Measurements from ENCODE around the gene LASP1.

The LASP1 gene

GRCh38 chr17:38870259-38871165 is 654 bp downstream of the LASP1 start:
- DNase-seq: peak; percentile 68 to 69

GRCh38 chr17:38871247-38872015 is 1.6 kb downstream of the LASP1 start:
- DNase-seq: peak; percentile 68

GRCh38 chr17:38872027-38872511 is 2.2 kb downstream of the LASP1 start:
- no peak for DNase-seq

- no peak for DNase-seq
Observed at GRCh38 chr17:38872671-38873385, 3.0 kb downstream of the LASP1 start.

- no peak for DNase-seq
Observed at GRCh38 chr17:38873640-38874380, 4.0 kb downstream of the LASP1 start.

- no peak for DNase-seq
Observed at GRCh38 chr17:38874505-38875400, 4.9 kb downstream of the LASP1 start.

- DNase-seq: no peak
Observed at GRCh38 chr17:38875477-38876075, 5.7 kb downstream of the LASP1 start.

GRCh38 chr17:38877130-38877851 is 7.4 kb downstream of the LASP1 start:
- DNase-seq: peak in 1 of 2 donors; percentile 66

- no peak for DNase-seq
Observed at GRCh38 chr17:38879878-38880665, 10.2 kb downstream of the LASP1 start.

- peak in 1 of 2 donors; percentile 44 for DNase-seq
Observed at GRCh38 chr17:38881600-38882191, 11.8 kb downstream of the LASP1 start.

- no peak for DNase-seq
Observed at GRCh38 chr17:38882870-38883269, 13.0 kb downstream of the LASP1 start.

- no peak for DNase-seq
Observed at GRCh38 chr17:38883592-38884526, 14.0 kb downstream of the LASP1 start.

GRCh38 chr17:38885044-38885727 is 15.3 kb downstream of the LASP1 start:
- no peak for DNase-seq

- DNase-seq: no peak
Observed at GRCh38 chr17:38885728-38886642, 16.1 kb downstream of the LASP1 start.

GRCh38 chr17:38886643-38887010 is 16.8 kb downstream of the LASP1 start:
- DNase-seq: no peak

- no peak for DNase-seq
Observed at GRCh38 chr17:38888842-38889241, 19.0 kb downstream of the LASP1 start.

Measured in CD4-positive, alpha-beta T cell treated with Interleukin-4 for 1 hour (primary cell).